K562 (cell line): ENCODE data around the gene ARHGEF4. TPM values are rescaled to one million over a fixed set of nuclear protein-coding genes. Genes with fewer than 3 reads are reported as not detected.

ENCODE experiments used
- ATF7 ChIP-seq: fragments of 450-650 bp; IDR thresholded peaks from 2 replicates; pipeline ENCODE4 v1.7.1; 2014; ENCODE audit warnings: mild to moderate bottlenecking, moderate library complexity
- BHLHE40 ChIP-seq: IDR thresholded peaks from 2 replicates; pipeline ENCODE4 v1.6.1; 2011; ENCODE audit warnings: low read length, improper control_type of control experiment
- FOXP1 ChIP-seq: sonication (generic); formaldehyde crosslinking; IDR thresholded peaks from 2 replicates; pipeline ENCODE4 v1.8.0; 2022; ENCODE audit warnings: mild to moderate bottlenecking, missing genetic modification reagents
- HINFP ChIP-seq: fragments of 450-650 bp; conservative IDR thresholded peaks from 2 replicates; pipeline ENCODE4 v1.6.1; 2016; ENCODE audit warnings: missing genetic modification characterization, low read depth, mild to moderate bottlenecking, control low read depth, missing compliant biosample characterization
- MYC ChIP-seq, 2 experiments: fragments of 250-450 bp in 1 of 2; sonication (Bioruptor Pico) in 1 of 2; IDR thresholded peaks; 2 replicates each; pipeline versions ENCODE4 v1.5.1 to v1.6.1; 2012 to 2021; ENCODE audit warnings: low read depth in 2 of 2, borderline replicate concordance in 1 of 2, improper control_type of control experiment in 1 of 2, low read length in 1 of 2, mild to moderate bottlenecking in 1 of 2, moderate library complexity in 1 of 2
- NBN ChIP-seq: fragments of 450-650 bp; IDR thresholded peaks from 2 replicates; pipeline ENCODE4 v1.6.1; 2016; ENCODE audit warnings: low read depth, mild to moderate bottlenecking
- POU5F1 ChIP-seq: fragments of 150-350 bp; IDR thresholded peaks from 2 replicates; pipeline ENCODE4 v1.6.1; 2014; ENCODE audit warnings: borderline replicate concordance, low read length, low read depth, mild to moderate bottlenecking; ENCODE audit not compliant: partially characterized antibody
- RUNX1 ChIP-seq: sonication (generic); IDR thresholded peaks from 2 replicates; pipeline ENCODE4 v1.6.1; 2016; ENCODE audit warnings: antibody characterized with exemption, low read depth
- SIRT6 ChIP-seq: IDR thresholded peaks from one replicate; pipeline ENCODE4 v1.6.1; 2012; ENCODE audit warnings: low read depth, mild to moderate bottlenecking, control low read depth, inconsistent platforms, low read length, moderate library complexity
- SUPT5H ChIP-seq: fragments of 450-650 bp; IDR thresholded peaks from 2 replicates; pipeline ENCODE4 v1.6.1; 2016
- U2AF1 ChIP-seq: fragments of 200-400 bp; formaldehyde crosslinking; optimal IDR thresholded peaks from 2 replicates; pipeline ENCODE3; 2017; ENCODE audit warnings: mild to moderate bottlenecking, low read depth, low read length, moderate library complexity
- ZBTB7A ChIP-seq: IDR thresholded peaks from 2 replicates; pipeline ENCODE4 v1.6.1; 2011; ENCODE audit warnings: low read depth, mild to moderate bottlenecking, low read length, moderate library complexity, borderline replicate concordance; ENCODE audit not compliant: control insufficient read depth
- ZNF224 ChIP-seq: sonication (generic); formaldehyde crosslinking; IDR thresholded peaks from 2 replicates; pipeline ENCODE4 v1.8.0; 2022; ENCODE audit warnings: mild to moderate bottlenecking, missing genetic modification reagents
- ZNF347 ChIP-seq: fragments of 450-650 bp; formaldehyde crosslinking; IDR thresholded peaks from 2 replicates; pipeline ENCODE4 v1.4.0; 2020; ENCODE audit warnings: low read depth, mild to moderate bottlenecking, moderate library complexity
- ZNF436 ChIP-seq: fragments of 250-450, 450-650 bp; sonication (Bioruptor Pico); formaldehyde crosslinking; IDR thresholded peaks from 2 replicates; pipeline ENCODE4 v1.7.0; 2020; ENCODE audit warnings: mild to moderate bottlenecking
- ZNF589 ChIP-seq: fragments of 200-800 bp; sonication (Bioruptor generic); IDR thresholded peaks from 2 replicates; pipeline ENCODE4 v1.6.1; 2016; ENCODE audit warnings: low read depth, missing genetic modification characterization, missing compliant biosample characterization
- polyA plus RNA-seq, 8 experiments: library from polyadenylated mRNA; depleted of rRNA in 4 of 8; stranded (reverse) in 5 of 8; unstranded in 3 of 8; fragments of >200 nt; fragmentation: Nextera tagmentation in 2 of 8; fragmentation: Illumina TruSeq in 1 of 8; extraction: Ambion mirVana in 2 of 8; extraction: Trizol in 1 of 8; gene quantifications; 2 replicates each; pipeline versions ENCODE4 v1.2.1 to v1.2.3, GENCODE V29; 2011 to 2014; ENCODE audit warnings: inconsistent platforms in 1 of 8, missing spikeins in 1 of 8
- total RNA-seq, 7 experiments: library from RNA; depleted of rRNA in 6 of 7; stranded (reverse); fragments of >200 nt in 6 of 7; fragmentation: Illumina TruSeq in 2 of 7; extraction: Trizol in 2 of 7; gene quantifications; 2 replicates each; pipeline versions ENCODE4 v1.2.1 to v1.2.3, GENCODE V29; 2011 to 2021; ENCODE audit warnings: low replicate concordance in 1 of 7
- TF ChIP-seq, protein P1 (sequence below): sonication (generic); formaldehyde crosslinking; IDR thresholded peaks from 2 replicates; pipeline ENCODE4 v1.8.1; 2023; ENCODE audit warnings: mild to moderate bottlenecking, missing genetic modification reagents, moderate library complexity
- TF ChIP-seq, protein P2 (sequence below): sonication (generic); formaldehyde crosslinking; IDR thresholded peaks from 2 replicates; pipeline ENCODE4 v1.8.0; 2022; ENCODE audit warnings: missing genetic modification reagents, mild to moderate bottlenecking, moderate library complexity, borderline replicate concordance
- TF ChIP-seq, protein P3 (sequence below): fragments of 250-450 bp; sonication (Bioruptor Pico); IDR thresholded peaks from 2 replicates; pipeline ENCODE4 v1.4.0; 2020; ENCODE audit warnings: mild to moderate bottlenecking, moderate library complexity

The ARHGEF4 gene
- total and polyA plus RNA-seq, 9 of the 15 experiments (the other 6 are each of a cell fraction or from before 2014, with no cell fraction given) = not detected

GRCh38 chr2:130797493-130798435 is 39.0 kb upstream of the ARHGEF4 start (continued):
- TF ChIP-seq, protein P1, sequence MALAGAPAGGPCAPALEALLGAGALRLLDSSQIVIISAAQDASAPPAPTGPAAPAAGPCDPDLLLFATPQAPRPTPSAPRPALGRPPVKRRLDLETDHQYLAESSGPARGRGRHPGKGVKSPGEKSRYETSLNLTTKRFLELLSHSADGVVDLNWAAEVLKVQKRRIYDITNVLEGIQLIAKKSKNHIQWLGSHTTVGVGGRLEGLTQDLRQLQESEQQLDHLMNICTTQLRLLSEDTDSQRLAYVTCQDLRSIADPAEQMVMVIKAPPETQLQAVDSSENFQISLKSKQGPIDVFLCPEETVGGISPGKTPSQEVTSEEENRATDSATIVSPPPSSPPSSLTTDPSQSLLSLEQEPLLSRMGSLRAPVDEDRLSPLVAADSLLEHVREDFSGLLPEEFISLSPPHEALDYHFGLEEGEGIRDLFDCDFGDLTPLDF (CRISPR knock-in tag) = no peak
- TF ChIP-seq ZNF589 (CRISPR knock-in tag) (no peak), ZBTB7A (peak; percentile 76), SUPT5H (peak; percentile 42; the same call in 1 of the 2 replicates), SIRT6 (no peak), ZNF436 (CRISPR knock-in tag) (no peak), U2AF1 (peak; percentile 35), RUNX1 (no peak), HINFP (tag) (no peak), MYC (IDR thresholded peaks at IDR 0.05; ENCODE audit: low read depth, low read length) (peak; percentile 15; the same call in 1 of the 2 replicates), MYC (CRISPR knock-in tag; IDR thresholded peaks at IDR 0.05; ENCODE audit: borderline replicate concordance, low read depth) (no peak), FOXP1 (CRISPR knock-in tag) (peak; percentile 68; the same call in 1 of the 2 replicates), ZNF347 (CRISPR knock-in tag) (no peak), POU5F1 (no peak), ZNF224 (CRISPR knock-in tag) (no peak), ATF7 (0 out of 2 replicates have a peak, but pooled peaks have one; percentile 22), NBN (no peak), BHLHE40 (0 out of 2 replicates have a peak, but pooled peaks have one; percentile 6)
- TF ChIP-seq, protein P2, sequence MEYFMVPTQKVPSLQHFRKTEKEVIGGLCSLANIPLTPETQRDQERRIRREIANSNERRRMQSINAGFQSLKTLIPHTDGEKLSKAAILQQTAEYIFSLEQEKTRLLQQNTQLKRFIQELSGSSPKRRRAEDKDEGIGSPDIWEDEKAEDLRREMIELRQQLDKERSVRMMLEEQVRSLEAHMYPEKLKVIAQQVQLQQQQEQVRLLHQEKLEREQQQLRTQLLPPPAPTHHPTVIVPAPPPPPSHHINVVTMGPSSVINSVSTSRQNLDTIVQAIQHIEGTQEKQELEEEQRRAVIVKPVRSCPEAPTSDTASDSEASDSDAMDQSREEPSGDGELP (CRISPR knock-in tag) = peak; percentile 53; the same call in 1 of the 2 replicates
- TF ChIP-seq, protein P3, sequence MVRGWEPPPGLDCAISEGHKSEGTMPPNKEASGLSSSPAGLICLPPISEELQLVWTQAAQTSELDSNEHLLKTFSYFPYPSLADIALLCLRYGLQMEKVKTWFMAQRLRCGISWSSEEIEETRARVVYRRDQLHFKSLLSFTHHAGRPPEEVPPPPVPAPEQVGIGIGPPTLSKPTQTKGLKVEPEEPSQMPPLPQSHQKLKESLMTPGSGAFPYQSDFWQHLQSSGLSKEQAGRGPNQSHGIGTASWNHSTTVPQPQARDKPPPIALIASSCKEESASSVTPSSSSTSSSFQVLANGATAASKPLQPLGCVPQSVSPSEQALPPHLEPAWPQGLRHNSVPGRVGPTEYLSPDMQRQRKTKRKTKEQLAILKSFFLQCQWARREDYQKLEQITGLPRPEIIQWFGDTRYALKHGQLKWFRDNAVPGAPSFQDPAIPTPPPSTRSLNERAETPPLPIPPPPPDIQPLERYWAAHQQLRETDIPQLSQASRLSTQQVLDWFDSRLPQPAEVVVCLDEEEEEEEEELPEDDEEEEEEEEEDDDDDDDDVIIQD (CRISPR knock-in tag) = peak; percentile 79; the same call in 1 of the 2 replicates
